T-cell (primary cell): Measurements from ENCODE around the gene MEMO1. TPM values are rescaled to one million over a fixed set of nuclear protein-coding genes. Genes with fewer than 3 reads are reported as not detected.
"Not testable (repeated sequence)": the region's sequence is repeated elsewhere in the genome, so short reads cannot be mapped to it uniquely, and the experiment has no call there.

Source experiments
- ATAC-seq, 4 experiments: fragments of 200-7000 bp in 3 of 4; fragments of 150-1000 bp in 1 of 4; cut with Tn5 transposase; replicated peaks in 1 of 4; 1 replicate in 3 of 4; 2 replicates in 1 of 4; pipeline ENCODE4 v1.10.0; 2021; ENCODE audit warnings: moderate library complexity in 3 of 4, mild to moderate bottlenecking in 2 of 4, moderate number of reproducible peaks in 1 of 4
- CTCF ChIA-PET, 2 donors: fragments of 300-600 bp; sonication (Branson Sonifier 250); formaldehyde crosslinking; loops; one replicate each; lab custom pipeline; 2022; ENCODE audit warnings: antibody characterized with exemption in 2 of 2; lab: Charles Lee
- POLR2A ChIA-PET, 2 donors: fragments of 300-600 bp; sonication (Branson Sonifier 250); formaldehyde crosslinking; loops; one replicate each; lab custom pipeline; 2022; ENCODE audit warnings: antibody characterized with exemption in 2 of 2; lab: Charles Lee
- DNase-seq, 35 experiments: peaks; one replicate each; pipeline versions ENCODE4 v3.0.0 to v3.0.0-alpha.2; 2013 to 2023
- H3K27ac ChIP-seq: one replicate; pipeline ENCODE4 v1.5.1; 2013; ENCODE audit warnings: low read length
- H3K27me3 ChIP-seq, 2 experiments: replicated peaks in 1 of 2; 1 replicate in 1 of 2; 2 replicates in 1 of 2; pipeline versions ENCODE4 v1.6.1 to v1.7.0; 2013; ENCODE audit warnings: low read length in 1 of 2, mixed read lengths in 1 of 2; ENCODE audit not compliant: control insufficient read depth in 2 of 2, insufficient read depth in 2 of 2; ENCODE audit errors: extremely low read depth in 1 of 2
- H3K36me3 ChIP-seq, 2 donors: 1 replicate in 1 of 2; 2 replicates in 1 of 2; pipeline versions ENCODE4 v1.6.1 to v1.7.0; 2013; ENCODE audit warnings: low read length in 1 of 2; ENCODE audit not compliant: control insufficient read depth in 2 of 2, insufficient read depth in 1 of 2; ENCODE audit errors: extremely low read depth in 1 of 2
- H3K4me1 ChIP-seq, 2 experiments: 1 replicate in 1 of 2; 2 replicates in 1 of 2; pipeline versions ENCODE4 v1.6.1 to v1.7.0; 2013; ENCODE audit warnings: low read length in 2 of 2, mixed read lengths in 1 of 2; ENCODE audit not compliant: insufficient read depth in 2 of 2, control insufficient read depth in 1 of 2; ENCODE audit errors: extremely low read depth in 1 of 2
- H3K4me3 ChIP-seq, 2 donors: 1 replicate in 1 of 2; 2 replicates in 1 of 2; pipeline versions ENCODE4 v1.5.1 to v1.7.0; 2013; ENCODE audit warnings: mild to moderate bottlenecking in 2 of 2, low read length in 1 of 2, moderate library complexity in 1 of 2; ENCODE audit not compliant: control insufficient read depth in 1 of 2; ENCODE audit errors: extremely low read depth in 1 of 2
- H3K9me3 ChIP-seq: 2 replicates; pipeline ENCODE4 v1.7.0; 2013
- H3K27ac Mint-ChIP-seq, 2 donors: one replicate each; pipeline ENCODE4 v1.8.0; 2020 to 2021; ENCODE audit warnings: mild to moderate bottlenecking in 2 of 2, mixed read lengths in 2 of 2
- H3K27me3 Mint-ChIP-seq, 2 donors: one replicate each; pipeline ENCODE4 v1.8.0; 2021 to 2022; ENCODE audit warnings: mixed read lengths in 2 of 2
- H3K36me3 Mint-ChIP-seq: one replicate; pipeline ENCODE4 v1.8.0; 2021; ENCODE audit warnings: mixed read lengths
- H3K4me1 Mint-ChIP-seq, 3 donors: one replicate each; pipeline ENCODE4 v1.8.0; 2020 to 2022; ENCODE audit warnings: mixed read lengths in 3 of 3, mild to moderate bottlenecking in 1 of 3
- H3K4me3 Mint-ChIP-seq, 3 donors: one replicate each; pipeline ENCODE4 v1.8.0; 2020 to 2022; ENCODE audit warnings: mild to moderate bottlenecking in 3 of 3, mixed read lengths in 3 of 3, moderate library complexity in 3 of 3
- H3K9me3 Mint-ChIP-seq, 3 donors: one replicate each; pipeline ENCODE4 v1.8.0; 2020 to 2022; ENCODE audit warnings: mixed read lengths in 3 of 3
- WGBS: methylation state at CpG from one replicate; pipeline ENCODE4 v1.1.5; 2013; ENCODE audit warnings: missing lambda C conversion rate; ENCODE audit not compliant: insufficient coverage; 5-methylcytosine and 5-hydroxymethylcytosine counted together
- total RNA-seq, 35 experiments: library from RNA in 6 of 35; stranded (reverse) in 6 of 35; fragments of 120-200 nt in 1 of 35; gene quantifications; one replicate each; pipeline versions ENCODE4 v1.2.1 to v1.2.4 and lab custom pipeline; 2013 to 2026

The MEMO1 gene
- total RNA-seq, 5 donors from 2014 or later (not counting 1 experiment from before 2014, with no cell fraction given) = 35.0 to 46.3 (median 41.5) TPM

- POLR2A ChIA-PET = interaction anchor here in 1 of 2 donors (0.7 kb wide), 1 partner anchor 35 kb away, joined by 3 read pairs; no protein-coding TSS in a partner anchor
- no peak for ATAC-seq
Measured at GRCh38 chr2:31901900-31902299, 108.9 kb downstream of the MEMO1 start.

GRCh38 chr2:31900156-31900555 lies 110.7 kb downstream of the MEMO1 start:
- H3K27ac Mint-ChIP-seq, POLR2A ChIA-PET, H3K4me1 ChIP-seq, H3K27me3 Mint-ChIP-seq, ATAC-seq, H3K4me3 ChIP-seq, H3K27ac ChIP-seq, DNase-seq, CTCF ChIA-PET, H3K4me3 Mint-ChIP-seq, H3K9me3 ChIP-seq, H3K27me3 ChIP-seq: not testable (repeated sequence)
- Mint-ChIP-seq H3K9me3 (peaks cover 5 to 26% (median 19%) of the 10 kb centered on the region in 3 donors), H3K36me3 (peaks cover 72% of the 10 kb centered on the region), H3K4me1 (peaks cover 9 to 22% (median 14%) of the 10 kb centered on the region in 3 donors)
- H3K36me3 ChIP-seq = peaks cover 10 to 11% of the 10 kb centered on the region in 2 donors
- no CpG with 5 or more reads among the region's 2 CpGs for WGBS

More at GRCh38 chr2:31901900-31902299, 108.9 kb downstream of the MEMO1 start:
- Histone ChIP-seq H3K4me1 (no peaks in the 10 kb centered on the region), H3K36me3 (peaks cover 10 to 14% of the 10 kb centered on the region in 2 donors), H3K4me3 (no peak overlapping the region), H3K27me3 (no peaks in the 10 kb centered on the region), H3K9me3 (no peaks in the 10 kb centered on the region), H3K27ac (no peak overlapping the region)
- Mint-ChIP-seq H3K4me1 (peaks cover 9 to 22% (median 16%) of the 10 kb centered on the region in 3 donors), H3K9me3 (peaks cover 5 to 26% (median 19%) of the 10 kb centered on the region in 3 donors), H3K36me3 (peaks cover 68% of the 10 kb centered on the region), H3K27me3 (no peaks in the 10 kb centered on the region), H3K4me3 (no peak overlapping the region), H3K27ac (no peak overlapping the region)
- CTCF ChIA-PET = no interaction called here
- no peak for DNase-seq
- no CpG with 5 or more reads among the region's 2 CpGs for WGBS

- H3K27me3 Mint-ChIP-seq, POLR2A ChIA-PET, H3K27ac ChIP-seq, ATAC-seq, H3K4me1 ChIP-seq, H3K9me3 ChIP-seq, CTCF ChIA-PET, H3K27ac Mint-ChIP-seq, H3K27me3 ChIP-seq, H3K4me3 ChIP-seq, H3K4me3 Mint-ChIP-seq, DNase-seq: not testable (repeated sequence)
- peaks cover 74% of the 10 kb centered on the region for H3K36me3 Mint-ChIP-seq
- peaks cover 10 to 11% of the 10 kb centered on the region in 2 donors for H3K36me3 ChIP-seq
- peaks cover 2 to 20% (median 3%) of the 10 kb centered on the region in 3 donors for H3K4me1 Mint-ChIP-seq
- H3K9me3 Mint-ChIP-seq = peaks cover 5 to 26% (median 19%) of the 10 kb centered on the region in 3 donors
- WGBS = 100% methylated on average over 1 of the region's 3 CpGs
Measured at GRCh38 chr2:31898346-31898745, 112.5 kb downstream of the MEMO1 start.

GRCh38 chr2:31897340-31897739 lies 113.5 kb downstream of the MEMO1 start:
- peaks cover 2 to 16% (median 2%) of the 10 kb centered on the region in 3 donors for H3K4me1 Mint-ChIP-seq
- 100% methylated on average over 2 of the region's 4 CpGs for WGBS
- peaks cover 5 to 26% (median 19%) of the 10 kb centered on the region in 3 donors for H3K9me3 Mint-ChIP-seq
- peaks cover 7 to 11% of the 10 kb centered on the region in 2 donors for H3K36me3 ChIP-seq
- H3K9me3 ChIP-seq, H3K27me3 Mint-ChIP-seq, DNase-seq, POLR2A ChIA-PET, H3K27me3 ChIP-seq, CTCF ChIA-PET, H3K4me3 ChIP-seq, H3K4me3 Mint-ChIP-seq, H3K27ac ChIP-seq, H3K4me1 ChIP-seq, ATAC-seq, H3K27ac Mint-ChIP-seq: not testable (repeated sequence)
- peaks cover 70% of the 10 kb centered on the region for H3K36me3 Mint-ChIP-seq

- Histone ChIP-seq H3K36me3 (peaks cover 0 to 9% of the 10 kb centered on the region in 2 donors), H3K4me3 (no peak overlapping the region), H3K27me3 (no peaks in the 10 kb centered on the region), H3K9me3 (no peaks in the 10 kb centered on the region), H3K4me1 (no peaks in the 10 kb centered on the region), H3K27ac (no peak overlapping the region)
- Mint-ChIP-seq H3K4me1 (peaks cover 5 to 22% (median 6%) of the 10 kb centered on the region in 3 donors), H3K4me3 (no peak overlapping the region), H3K9me3 (peaks cover 5 to 26% (median 19%) of the 10 kb centered on the region in 3 donors), H3K27ac (no peak overlapping the region), H3K27me3 (no peaks in the 10 kb centered on the region), H3K36me3 (peaks cover 67% of the 10 kb centered on the region)
- ChIA-PET CTCF (interaction anchor here in 1 of 2 donors (0.7 kb wide), 1 partner anchor 22 kb away, joined by 3 read pairs; no protein-coding TSS in a partner anchor), POLR2A (no interaction called here)
- ATAC-seq (no peak), DNase-seq (no peak)
- WGBS = no CpG with 5 or more reads among the region's 1 CpG
Measured at GRCh38 chr2:31896293-31896692, 114.5 kb downstream of the MEMO1 start.

- Mint-ChIP-seq H3K9me3 (peaks cover 5 to 24% (median 19%) of the 10 kb centered on the region in 3 donors), H3K27ac (no peak overlapping the region), H3K27me3 (no peaks in the 10 kb centered on the region), H3K4me3 (no peak overlapping the region), H3K36me3 (peaks cover 61% of the 10 kb centered on the region), H3K4me1 (peaks cover 11 to 24% (median 11%) of the 10 kb centered on the region in 3 donors)
- no peak for ATAC-seq
- WGBS = 100% methylated on average over 1 of the region's 2 CpGs
- H3K36me3 ChIP-seq = peaks cover 0 to 14% of the 10 kb centered on the region in 2 donors
- no peak overlapping the region for H3K27ac ChIP-seq
- POLR2A ChIA-PET = interaction anchor here in 1 of 2 donors (0.6 kb wide), 1 partner anchor 118 kb away, joined by 3 read pairs; no protein-coding TSS in a partner anchor
- CTCF ChIA-PET = no interaction called here
- no peaks in the 10 kb centered on the region for H3K9me3 ChIP-seq
- no peaks in the 10 kb centered on the region for H3K4me1 ChIP-seq
- H3K27me3 ChIP-seq = no peaks in the 10 kb centered on the region
- DNase-seq = no peak
- no peak overlapping the region for H3K4me3 ChIP-seq
Measured at GRCh38 chr2:31894656-31895055, 116.2 kb downstream of the MEMO1 start.
